C4-2B (cell line): Measurements from ENCODE around the gene PCDHA13.
"Not testable (repeated sequence)": the region's sequence is repeated elsewhere in the genome, so short reads cannot be mapped to it uniquely, and the experiment has no call there.

ENCODE experiments used
- CTCF ChIP-seq: fragments of 450-650 bp; conservative IDR thresholded peaks from 2 replicates; pipeline ENCODE4 v1.5.1; 2017; ENCODE audit warnings: mild to moderate bottlenecking
- ZFX ChIP-seq: fragments of 450-650 bp; IDR thresholded peaks from 2 replicates; pipeline ENCODE4 v1.6.1; 2017

GRCh38 chr5:140834439-140835008 is 47.4 kb upstream of the PCDHA13 start:
- peak; percentile 36; the same call in 1 of the 2 replicates for TF ChIP-seq CTCF
- TF ChIP-seq ZFX, result not testable (repeated sequence)
